ENCODE data around the gene SPRR2F.

GRCh38 chr1:153127296-153127695 is 14.0 kb upstream of the SPRR2F start:
- no peak for TF ChIP-seq POLR2A (IDR thresholded peaks at IDR 0.05)
- no peak for TF ChIP-seq CTCF (IDR thresholded peaks at IDR 0.05 in 8 of 11, conservative IDR thresholded peaks at IDR 0.05 in 3 of 11)
- no peak for TF ChIP-seq POLR2AphosphoS5 (IDR thresholded peaks at IDR 0.05)
